ENCODE results near the gene GLB1L. TPM values are rescaled to one million over a fixed set of nuclear protein-coding genes. Genes with fewer than 3 reads are reported as not detected.
"Not testable (repeated sequence)": the region's sequence is repeated elsewhere in the genome, so short reads cannot be mapped to it uniquely, and the experiment has no call there.

The GLB1L gene
- total RNA-seq, 1 donor from 2014 or later = 8.1 TPM

- DNase-seq (ENCODE audit: low read depth, low spot score) = no peak
Observed at GRCh38 chr2:219207884-219208740, 37.1 kb downstream of the GLB1L start.

- no peak for DNase-seq (ENCODE audit: low read depth, low spot score)
Observed at GRCh38 chr2:219207134-219207883, 37.9 kb downstream of the GLB1L start.

GRCh38 chr2:219206328-219207133 is 38.7 kb downstream of the GLB1L start, which contains the start of gene ZFAND2B:
Gene ZFAND2B (plus strand): TSS chr2:219206782. CDS start chr2:219206988, 206 bp downstream.
- peak; percentile 69 for DNase-seq (ENCODE audit: low read depth, low spot score)

GRCh38 chr2:219205981-219206327 is 39.3 kb downstream of the GLB1L start:
- no peak for DNase-seq (ENCODE audit: low read depth, low spot score)

- DNase-seq (ENCODE audit: low read depth, low spot score) = no peak
Observed at GRCh38 chr2:219205165-219205538, 40.1 kb downstream of the GLB1L start.

- DNase-seq (ENCODE audit: low read depth, low spot score) = no peak
Observed at GRCh38 chr2:219204425-219205164, 40.6 kb downstream of the GLB1L start.

GRCh38 chr2:219201331-219201730 is 43.9 kb downstream of the GLB1L start:
- DNase-seq (ENCODE audit: low read depth, low spot score) = not testable (repeated sequence)

GRCh38 chr2:219200502-219201326 is 44.5 kb downstream of the GLB1L start:
- not testable (repeated sequence) for DNase-seq (ENCODE audit: low read depth, low spot score)

GRCh38 chr2:219199470-219200211 is 45.6 kb downstream of the GLB1L start:
- no peak for DNase-seq (ENCODE audit: low read depth, low spot score)

GRCh38 chr2:219198974-219199373 is 46.3 kb downstream of the GLB1L start:
- DNase-seq (ENCODE audit: low read depth, low spot score) = no peak

GRCh38 chr2:219197388-219197787 is 47.9 kb downstream of the GLB1L start:
- DNase-seq (ENCODE audit: low read depth, low spot score) = no peak

GRCh38 chr2:219186754-219187456 is 58.3 kb downstream of the GLB1L start:
- DNase-seq (ENCODE audit: low read depth, low spot score) = no peak

Other genes with a start within 250 kb of the GLB1L start
- gene CFAP65, start 203.9 kb downstream of the GLB1L start, total RNA-seq = under 0.01 TPM in 1 of 2 replicates, not detected in the other
- gene IHH, start 184.5 kb downstream of the GLB1L start, total RNA-seq = under 0.01 TPM in 1 of 2 replicates, not detected in the other
- 16.4 and 26.3 TPM in 2 replicates for gene NHEJ1, start 84.6 kb downstream of the GLB1L start, total RNA-seq
- gene SLC23A3, start 75.4 kb downstream of the GLB1L start, total RNA-seq = 0.59 and 2.2 TPM in 2 replicates
- gene CNPPD1, start 68.5 kb downstream of the GLB1L start, total RNA-seq = 18.4 and 24.1 TPM in 2 replicates
- 52.6 and 60.1 TPM in 2 replicates for gene RETREG2, start 67.2 kb downstream of the GLB1L start, total RNA-seq
- 18.8 and 20.2 TPM in 2 replicates for gene ZFAND2B, start 38.7 kb downstream of the GLB1L start, total RNA-seq
- gene ABCB6, start 26.5 kb downstream of the GLB1L start, total RNA-seq = 20.0 and 69.3 TPM in 2 replicates
- gene ATG9A, start 15.8 kb downstream of the GLB1L start, total RNA-seq = 41.3 and 53.3 TPM in 2 replicates
- gene ANKZF1, start 15.6 kb downstream of the GLB1L start, total RNA-seq = 18.5 and 22.1 TPM in 2 replicates
- 22.2 and 23.5 TPM in 2 replicates for gene STK16, start within 50 bp of the GLB1L start, total RNA-seq
- not detected in 2 replicates for gene TUBA4B, start 7.8 kb upstream of the GLB1L start, total RNA-seq
- 14.0 and 29.0 TPM in 2 replicates for gene TUBA4A, start 8.5 kb upstream of the GLB1L start, total RNA-seq
- 20.8 and 31.0 TPM in 2 replicates for gene DNAJB2, start 33.9 kb upstream of the GLB1L start, total RNA-seq
- not detected in 2 replicates for gene PTPRN, start 64.0 kb upstream of the GLB1L start, total RNA-seq
- gene RESP18, start 87.3 kb upstream of the GLB1L start, total RNA-seq = not detected in 2 replicates
- gene DNPEP, start 142.5 kb upstream of the GLB1L start, total RNA-seq = 50.0 and 60.6 TPM in 2 replicates
- not detected in 2 replicates for gene DES, start 172.9 kb upstream of the GLB1L start, total RNA-seq
- gene SPEG, start 189.4 kb upstream of the GLB1L start, total RNA-seq = 0.39 and 1.8 TPM in 2 replicates

Data from pulmonary artery endothelial cell (primary cell).